NAMALWA (cell line): Measurements from ENCODE around the gene RAB39B.

ENCODE experiments used
- DNase-seq: peaks from one replicate; pipeline ENCODE4 v3.0.0-alpha.2; 2015; ENCODE audit warnings: low spot score

The RAB39B gene

DNA sequence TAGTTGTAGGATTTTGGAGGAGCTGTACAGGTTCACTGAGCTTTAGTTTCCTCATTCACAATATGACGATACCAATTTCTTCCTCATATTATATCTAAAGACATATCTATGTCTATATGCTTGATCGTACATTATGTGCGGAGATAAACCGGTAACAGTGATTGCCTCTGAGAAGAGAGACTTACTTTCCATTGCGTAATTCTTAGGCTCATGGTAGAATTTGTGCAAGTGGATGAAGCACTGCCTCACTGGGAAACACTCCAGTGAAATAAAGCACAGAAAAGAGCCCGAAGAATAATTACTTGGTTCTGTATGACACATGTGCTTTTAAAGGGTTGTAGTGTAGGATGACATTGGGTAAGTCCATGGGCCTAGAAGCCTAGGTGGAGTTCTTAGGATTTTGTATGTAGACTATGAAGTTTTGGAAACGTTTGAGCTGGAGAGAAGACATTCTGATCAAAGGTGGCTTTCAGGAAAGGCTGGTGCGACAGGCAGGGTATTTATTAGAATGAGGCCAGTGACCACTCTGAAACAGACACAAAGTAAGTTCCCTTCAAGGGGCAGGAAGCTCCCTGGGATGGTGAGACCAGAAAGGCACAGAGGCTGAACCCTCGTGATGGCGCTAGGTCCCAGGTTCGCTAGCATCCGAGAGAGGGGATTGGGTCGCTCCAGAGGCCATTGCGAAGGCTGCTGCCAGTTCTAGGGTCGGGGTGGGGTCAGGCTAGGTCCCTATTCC, 48.7 kb downstream of the RAB39B start:
- no peak for DNase-seq

DNA sequence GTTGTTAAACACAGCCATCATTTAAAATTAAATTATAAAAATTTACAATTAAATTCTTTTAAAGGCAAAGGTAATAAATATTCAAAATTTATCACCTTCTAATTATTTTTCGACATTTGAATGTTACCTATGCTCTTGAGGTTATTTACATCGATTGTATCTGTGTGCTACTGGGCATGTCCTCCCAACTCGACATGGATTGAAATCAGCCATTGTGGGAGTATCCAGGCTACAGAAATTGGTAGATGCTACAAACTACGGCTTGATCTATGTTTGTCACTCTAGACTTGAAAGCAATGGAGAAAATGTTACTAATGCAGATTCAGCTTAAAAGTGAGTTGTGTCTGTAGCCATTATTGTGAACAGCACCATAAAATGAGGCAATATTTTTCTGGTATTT, 50.6 kb downstream of the RAB39B start:
- no peak for DNase-seq

DNA sequence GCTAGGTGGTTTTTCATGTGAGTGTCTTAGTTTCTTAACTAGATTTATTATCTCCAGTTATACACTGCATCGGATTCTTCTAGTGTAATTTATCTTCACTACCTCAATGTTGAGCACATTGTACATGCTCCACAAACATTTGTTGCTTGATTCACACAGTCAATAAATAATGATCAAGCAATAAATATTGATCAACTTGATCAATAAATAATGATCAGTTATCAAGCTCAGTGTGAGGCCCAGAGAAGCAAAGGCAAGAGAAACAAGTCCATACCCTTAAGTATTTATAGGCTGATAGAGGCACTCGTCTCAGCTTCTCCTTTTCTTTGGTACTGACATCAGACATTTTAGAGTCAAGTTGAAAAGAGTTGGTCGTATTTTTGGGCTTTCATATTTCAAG, 53.1 kb downstream of the RAB39B start:
- DNase-seq, result no peak
